Erythroblast (primary cell): ENCODE measurements around the gene PET117.

Experiments
- GATA1 ChIP-seq: IDR thresholded peaks from 2 replicates; pipeline ENCODE4 v1.6.1; 2011; ENCODE audit warnings: low read depth, mild to moderate bottlenecking, control low read depth, low read length, moderate library complexity
- POLR2A ChIP-seq: IDR thresholded peaks from 2 replicates; pipeline ENCODE4 v1.6.1; 2011; ENCODE audit warnings: mild to moderate bottlenecking, low read length

DNA sequence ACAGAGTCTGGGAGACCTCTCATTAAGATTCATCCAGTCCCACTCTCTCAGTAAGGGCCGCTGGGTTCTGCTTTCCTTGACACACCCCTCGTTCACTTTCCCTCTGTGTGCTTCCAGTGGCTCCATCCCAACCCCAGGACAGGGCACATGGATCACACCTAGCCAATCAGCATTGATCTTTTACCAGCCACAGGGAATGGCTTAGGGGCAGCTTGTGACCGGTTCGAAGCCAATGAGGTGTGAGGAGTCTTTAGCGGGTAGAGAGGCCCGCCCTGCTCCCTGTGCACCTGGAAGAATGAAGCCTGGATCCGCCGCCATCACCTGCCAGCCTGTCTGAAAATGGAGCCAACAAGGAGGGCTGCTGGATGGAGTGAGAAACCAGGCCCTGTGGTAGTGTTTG is 44.8 kb upstream of the PET117 start:
- TF ChIP-seq POLR2A (no peak), GATA1 (no peak)
